HG03280 (cell line): ENCODE measurements around the gene CMPK1.

ENCODE experiments used
- ATAC-seq: cut with Tn5 transposase; IDR thresholded peaks from one replicate; pipeline ENCODE4 v1.9.1; 2021; ENCODE audit warnings: mild to moderate bottlenecking, moderate library complexity; ENCODE audit not compliant: unreplicated experiment

The CMPK1 gene

GRCh38 chr1:47390843-47391242 lies 57.3 kb downstream of the CMPK1 start:
- ATAC-seq = no peak

- ATAC-seq = no peak
These were observed 59.6 kb downstream of the CMPK1 start for GRCh38 chr1:47393141-47393540.

GRCh38 chr1:47395433-47395832 lies 61.8 kb downstream of the CMPK1 start:
- no peak for ATAC-seq

GRCh38 chr1:47396671-47397196 lies 63.1 kb downstream of the CMPK1 start:
- ATAC-seq = no peak

- ATAC-seq = no peak
These were observed 65.7 kb downstream of the CMPK1 start for GRCh38 chr1:47399138-47399845.

- no peak for ATAC-seq
These were observed 66.2 kb downstream of the CMPK1 start for GRCh38 chr1:47399846-47400155.

- no peak for ATAC-seq
These were observed 68.2 kb downstream of the CMPK1 start for GRCh38 chr1:47401761-47402160.

GRCh38 chr1:47402591-47402990 lies 69.0 kb downstream of the CMPK1 start:
- no peak for ATAC-seq

GRCh38 chr1:47403321-47403910 lies 69.8 kb downstream of the CMPK1 start:
- ATAC-seq = no peak

GRCh38 chr1:47405697-47406096 lies 72.1 kb downstream of the CMPK1 start:
- no peak for ATAC-seq

- ATAC-seq = no peak
These were observed 73.4 kb downstream of the CMPK1 start for GRCh38 chr1:47406966-47407365.

GRCh38 chr1:47407481-47407880 lies 73.9 kb downstream of the CMPK1 start:
- no peak for ATAC-seq

- no peak for ATAC-seq
These were observed 75.9 kb downstream of the CMPK1 start for GRCh38 chr1:47409311-47410067.

GRCh38 chr1:47410068-47410455 lies 76.5 kb downstream of the CMPK1 start:
- ATAC-seq = no peak

- no peak for ATAC-seq
These were observed 77.8 kb downstream of the CMPK1 start for GRCh38 chr1:47411436-47411835.

- no peak for ATAC-seq
These were observed 78.8 kb downstream of the CMPK1 start for GRCh38 chr1:47412437-47412836.

GRCh38 chr1:47415728-47416318 lies 82.2 kb downstream of the CMPK1 start, which contains the start of gene FOXE3:
FOXE3 (plus strand) TSS chr1:47416285; CDS start chr1:47416316, 31 bp downstream.
- no peak for ATAC-seq

GRCh38 chr1:47416319-47417169 lies 83.0 kb downstream of the CMPK1 start:
- ATAC-seq = no peak

- ATAC-seq = no peak
These were observed 83.8 kb downstream of the CMPK1 start for GRCh38 chr1:47417170-47418044.

GRCh38 chr1:47418122-47418521 lies 84.5 kb downstream of the CMPK1 start:
- no peak for ATAC-seq
